NK-92 (cell line): ENCODE results near the gene TBRG4.
"Not testable (repeated sequence)": the region's sequence is repeated elsewhere in the genome, so short reads cannot be mapped to it uniquely, and the experiment has no call there.

Source experiments
- DNase-seq: peaks from one replicate; lab custom pipeline; 2025; ENCODE audit not compliant: unreplicated experiment; lab: John Stamatoyannopoulos, UW

TBRG4 gene

DNA sequence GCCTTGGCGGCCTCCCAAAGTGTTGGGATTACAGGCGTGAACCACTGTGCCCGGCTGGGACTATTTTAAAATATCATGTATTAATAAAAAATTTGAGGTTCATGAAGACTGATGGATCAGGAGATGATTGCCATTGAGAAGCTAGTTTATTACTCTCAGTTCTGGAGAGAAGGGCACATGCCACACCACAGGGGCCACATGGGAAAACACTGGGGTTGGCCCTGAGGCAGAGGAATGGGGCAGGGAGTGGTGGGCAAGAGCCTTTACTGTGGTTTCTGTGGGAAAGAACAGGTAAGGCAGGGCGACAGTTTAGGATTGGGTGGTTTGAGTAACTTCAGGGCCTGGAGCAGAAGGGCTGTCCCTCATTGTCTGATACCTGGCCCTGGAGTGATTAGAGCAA is 6.8 kb upstream of the TBRG4 start:
- DNase-seq, result no peak

DNA sequence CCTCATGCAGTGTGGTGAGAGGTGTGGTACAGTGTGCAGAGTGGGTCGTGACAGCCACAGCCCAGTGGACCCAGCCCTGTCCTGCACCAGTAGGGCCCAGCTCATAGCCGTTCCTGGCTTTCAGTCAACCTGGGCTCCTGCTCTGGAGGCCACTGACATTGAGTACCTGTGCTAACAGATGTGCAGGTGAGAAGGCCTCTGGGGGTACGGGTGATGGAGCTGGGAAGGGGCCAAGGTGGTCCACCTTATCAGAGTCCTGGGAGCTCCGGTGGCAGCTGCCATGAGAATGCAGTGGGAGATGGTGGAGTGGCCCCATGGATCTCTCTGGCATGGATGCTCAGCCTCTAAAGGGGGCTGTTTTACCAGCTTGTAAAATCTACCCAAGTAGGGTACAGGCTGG is 6.1 kb upstream of the TBRG4 start:
- DNase-seq, result no peak

DNA sequence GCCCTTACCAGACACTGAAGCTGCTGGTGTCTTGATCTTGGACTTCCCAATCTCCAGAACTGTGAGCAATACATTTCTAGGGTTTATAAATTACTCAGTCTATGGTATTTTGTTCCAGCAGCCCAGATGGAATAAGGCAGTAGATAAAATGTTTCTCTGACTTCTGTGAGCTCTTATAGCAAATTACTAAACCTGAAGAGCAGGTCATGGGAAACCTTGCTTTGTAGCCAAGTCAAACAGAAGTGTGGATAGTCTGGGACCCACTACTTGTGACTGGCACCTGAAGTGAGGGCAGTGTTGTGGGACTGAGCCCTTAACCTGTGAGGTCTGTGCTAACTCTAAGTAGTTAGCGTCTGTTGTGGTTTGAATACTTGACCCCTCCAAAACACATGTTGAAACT is 4.6 kb upstream of the TBRG4 start:
- DNase-seq, result no peak

DNA sequence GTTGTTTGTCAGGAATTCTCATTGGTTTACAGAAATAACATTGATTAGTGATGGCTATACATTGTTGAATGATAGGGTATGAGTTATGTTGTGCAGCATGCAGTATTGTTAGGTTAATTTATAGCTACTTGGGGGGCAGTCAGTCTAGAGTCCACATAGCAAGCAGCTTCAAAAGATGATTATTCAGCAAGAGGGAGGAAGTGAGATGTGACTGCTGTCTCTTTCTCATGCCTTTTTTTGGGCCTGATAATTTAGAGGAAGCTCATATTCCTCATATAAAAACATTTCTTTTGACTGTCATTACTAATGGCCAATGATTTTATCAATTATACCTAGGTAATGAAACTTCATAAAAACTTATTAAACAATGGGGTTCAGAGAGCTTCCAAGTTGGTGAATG is 3.4 kb upstream of the TBRG4 start:
- DNase-seq, result no peak

DNA sequence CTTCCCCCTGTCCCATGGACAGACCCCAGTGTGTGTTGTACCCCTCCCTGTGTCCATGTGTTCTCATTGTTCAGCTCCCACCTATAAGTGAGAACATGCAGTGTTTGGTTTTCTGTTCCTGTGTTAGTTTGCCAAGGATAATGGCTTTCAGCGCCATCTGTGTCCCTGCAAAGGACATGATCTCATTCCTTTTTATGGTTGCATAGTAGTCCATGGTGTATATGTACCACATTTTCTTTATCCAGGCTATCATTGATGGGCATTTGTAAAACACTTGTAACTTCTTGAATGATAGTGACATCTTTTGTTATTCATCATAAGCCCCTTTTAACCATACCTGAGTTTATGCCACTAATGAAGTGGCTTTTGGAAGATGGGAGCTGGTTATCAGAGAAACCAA is 2.8 kb upstream of the TBRG4 start:
- DNase-seq, result not testable (repeated sequence)

DNA sequence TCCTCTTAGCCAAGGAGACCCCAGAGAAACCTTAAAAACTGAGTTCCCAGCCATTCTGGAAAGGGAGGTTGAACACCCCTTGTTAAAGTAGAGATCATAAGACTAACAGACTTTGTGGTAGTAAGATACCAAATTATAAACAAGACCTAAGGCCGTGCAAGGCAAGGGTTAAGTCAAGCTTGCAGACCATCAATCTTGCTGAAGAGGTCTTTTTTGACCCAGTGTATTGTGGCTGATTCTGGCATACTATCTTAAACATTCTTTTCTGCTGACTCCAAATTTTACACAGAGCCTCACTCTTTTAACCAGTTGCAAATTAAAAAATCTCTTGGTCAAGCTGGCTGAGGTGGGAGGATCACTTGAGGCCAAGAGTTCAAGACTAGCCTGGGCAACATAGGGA is 1.2 kb upstream of the TBRG4 start:
- DNase-seq, result no peak

DNA sequence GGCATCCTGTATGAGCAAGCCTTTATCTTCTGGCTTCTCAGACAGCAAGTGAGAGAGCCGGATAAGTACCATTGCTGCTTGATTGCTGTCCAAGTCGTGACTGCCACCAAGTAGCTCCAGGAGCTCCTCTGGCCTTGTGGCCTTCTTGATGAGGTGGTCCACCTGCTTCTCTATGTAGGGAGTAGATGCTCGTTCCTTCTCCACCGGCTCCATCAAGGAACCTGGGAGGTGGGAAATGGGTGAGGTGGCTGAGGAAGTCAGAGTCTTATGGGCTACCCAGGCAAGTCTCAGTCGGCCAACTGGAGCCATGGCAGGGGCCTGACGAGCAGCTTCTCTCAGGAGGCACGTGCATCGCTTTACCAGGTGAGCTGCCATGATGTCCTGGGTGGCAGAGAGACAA is 2.6 kb downstream of the TBRG4 start:
- DNase-seq, result no peak

DNA sequence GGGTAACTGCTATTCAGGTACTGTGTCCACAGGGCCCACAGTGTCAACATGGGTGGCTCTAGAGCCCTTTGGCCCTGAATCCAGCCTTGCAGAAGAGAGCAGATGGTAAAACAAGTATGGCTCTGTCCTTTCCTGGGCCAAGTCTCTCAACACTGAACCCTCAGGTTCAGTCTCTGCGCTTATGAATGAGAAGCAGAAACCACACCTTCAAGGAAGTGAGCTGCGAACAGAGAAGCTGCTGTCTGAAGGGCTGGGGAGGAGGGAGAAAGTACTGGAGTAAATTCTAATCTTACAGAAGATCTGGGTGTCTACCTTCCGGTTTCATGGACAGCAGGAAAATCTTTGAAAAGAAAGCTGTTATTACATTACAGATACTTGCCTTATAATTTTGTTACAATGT is 4.1 kb downstream of the TBRG4 start:
- DNase-seq, result no peak

DNA sequence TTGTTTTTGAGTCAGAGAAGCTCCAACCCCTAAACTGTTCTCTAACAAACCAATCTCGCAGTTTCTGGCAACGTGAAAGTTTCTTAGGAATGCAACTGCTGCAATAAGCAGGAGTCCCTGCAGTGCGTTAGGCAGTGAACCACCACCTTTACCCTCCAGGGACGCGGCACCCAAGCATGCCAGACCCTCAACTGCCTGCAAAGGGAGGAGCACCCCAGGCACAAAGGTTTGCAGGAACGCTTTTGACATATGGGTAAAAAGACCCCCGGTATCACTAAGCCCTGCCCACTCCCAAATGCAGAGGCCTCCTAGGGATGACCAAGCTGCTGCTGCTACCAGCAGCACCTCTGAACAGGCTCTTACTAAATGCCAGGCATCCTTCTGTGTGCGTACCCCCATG is 4.7 kb downstream of the TBRG4 start:
- no peak for DNase-seq

DNA sequence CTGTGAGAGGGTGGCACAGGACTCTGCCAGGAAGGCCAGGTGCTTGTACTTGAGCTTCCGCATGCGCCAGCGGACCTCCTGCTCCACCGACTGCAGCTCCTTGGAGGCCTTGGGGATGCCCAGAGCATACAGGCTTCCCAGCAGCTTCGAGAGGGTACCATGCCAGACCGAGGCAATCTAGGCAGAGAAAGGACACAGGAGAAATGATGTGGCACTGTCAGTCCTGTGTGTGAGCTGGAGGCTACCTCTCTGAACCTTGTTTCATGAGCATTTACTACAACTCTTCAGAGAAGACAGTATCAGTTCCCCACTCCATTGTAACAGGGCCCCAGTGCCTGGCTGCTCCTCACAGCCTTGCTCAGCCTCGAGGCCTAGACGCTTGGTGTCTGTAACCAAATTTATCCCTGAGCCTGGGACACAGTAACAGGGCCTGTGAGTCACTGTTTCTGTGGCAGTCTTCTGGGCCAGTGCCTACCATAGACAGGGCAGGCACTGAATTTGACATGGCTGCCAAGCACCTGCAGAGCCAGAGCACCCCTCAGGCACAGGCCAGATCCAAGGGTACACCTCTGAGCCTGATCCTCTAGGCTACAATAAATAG is 5.8 kb downstream of the TBRG4 start:
- DNase-seq, result no peak

DNA sequence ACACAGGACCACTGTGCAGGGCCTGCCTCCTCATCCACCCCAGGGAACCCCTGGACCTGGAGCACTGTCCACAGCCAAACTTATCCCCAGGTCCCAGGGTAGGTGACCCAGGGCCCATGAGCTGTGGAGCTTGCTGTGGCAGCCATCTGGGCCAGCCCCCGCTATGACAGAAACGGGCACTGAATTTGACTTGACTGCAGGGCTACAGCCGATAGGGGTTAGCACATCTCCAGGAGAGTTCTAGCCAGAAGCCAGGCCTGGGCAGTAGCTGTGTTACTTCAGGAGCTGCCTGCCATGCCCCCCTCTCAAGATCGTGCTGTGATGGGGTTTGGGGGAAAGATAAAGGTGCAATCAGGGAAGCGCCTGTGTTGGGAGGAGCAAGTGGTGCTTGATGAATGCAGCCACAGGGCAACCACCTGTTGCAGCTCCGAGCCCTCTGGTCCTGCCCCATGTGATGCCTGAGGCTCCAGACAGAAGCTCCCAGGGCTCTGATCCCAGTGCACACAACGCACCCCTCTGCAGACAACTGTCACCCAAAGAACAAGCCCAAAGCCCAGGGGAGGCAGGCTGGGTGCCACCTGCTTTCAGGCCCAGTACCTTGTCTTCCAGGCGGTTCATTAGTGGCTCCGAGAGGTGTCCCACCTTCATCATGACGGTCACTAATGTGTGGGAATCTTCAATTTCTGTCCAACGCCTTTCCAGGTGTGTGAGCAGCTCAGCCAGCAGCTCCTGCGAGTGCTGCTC is 6.5 kb downstream of the TBRG4 start:
- no peak for DNase-seq

DNA sequence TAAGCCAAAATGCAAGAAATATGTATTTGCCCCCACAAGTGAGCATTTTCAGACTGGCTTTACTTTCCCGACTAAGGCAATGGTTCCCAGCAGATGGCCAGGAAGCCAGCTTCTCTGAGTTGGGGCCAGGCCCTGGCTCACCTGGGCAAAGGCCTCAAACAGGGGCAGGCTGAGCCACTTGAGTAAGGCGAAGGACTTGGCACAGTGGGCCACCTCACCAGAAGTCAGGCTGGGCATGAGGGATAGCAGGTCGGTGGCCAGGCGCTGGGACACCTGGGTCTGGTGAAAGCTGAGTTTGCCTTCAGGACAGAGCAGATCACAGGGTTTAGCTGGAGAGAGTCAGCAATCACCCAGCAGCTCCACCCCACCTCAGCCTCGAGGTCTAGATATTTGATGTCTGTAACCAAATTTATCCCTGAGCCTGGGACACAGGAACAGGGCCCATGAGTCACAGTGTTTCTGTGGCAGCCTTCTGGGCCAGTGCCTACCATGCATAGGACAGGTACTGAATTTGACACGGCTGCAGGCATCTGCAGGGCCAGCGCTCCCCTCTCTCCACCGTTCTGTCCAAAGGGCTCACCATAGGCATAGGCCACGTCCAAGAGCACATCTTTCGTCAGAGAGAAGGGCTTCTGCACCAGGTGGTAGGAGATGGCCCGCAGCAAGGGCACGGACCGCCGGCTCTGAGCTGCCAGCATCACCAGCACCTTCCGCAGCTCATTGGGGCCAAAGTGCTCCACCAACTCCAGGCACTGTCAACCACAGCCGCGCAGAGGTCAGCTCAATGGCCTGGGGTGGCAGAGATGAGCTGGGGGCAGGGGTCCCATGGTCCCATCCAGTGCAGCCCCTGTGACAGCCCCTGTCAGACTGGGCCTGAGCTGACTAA is 7.3 kb downstream of the TBRG4 start:
- no peak for DNase-seq

DNA sequence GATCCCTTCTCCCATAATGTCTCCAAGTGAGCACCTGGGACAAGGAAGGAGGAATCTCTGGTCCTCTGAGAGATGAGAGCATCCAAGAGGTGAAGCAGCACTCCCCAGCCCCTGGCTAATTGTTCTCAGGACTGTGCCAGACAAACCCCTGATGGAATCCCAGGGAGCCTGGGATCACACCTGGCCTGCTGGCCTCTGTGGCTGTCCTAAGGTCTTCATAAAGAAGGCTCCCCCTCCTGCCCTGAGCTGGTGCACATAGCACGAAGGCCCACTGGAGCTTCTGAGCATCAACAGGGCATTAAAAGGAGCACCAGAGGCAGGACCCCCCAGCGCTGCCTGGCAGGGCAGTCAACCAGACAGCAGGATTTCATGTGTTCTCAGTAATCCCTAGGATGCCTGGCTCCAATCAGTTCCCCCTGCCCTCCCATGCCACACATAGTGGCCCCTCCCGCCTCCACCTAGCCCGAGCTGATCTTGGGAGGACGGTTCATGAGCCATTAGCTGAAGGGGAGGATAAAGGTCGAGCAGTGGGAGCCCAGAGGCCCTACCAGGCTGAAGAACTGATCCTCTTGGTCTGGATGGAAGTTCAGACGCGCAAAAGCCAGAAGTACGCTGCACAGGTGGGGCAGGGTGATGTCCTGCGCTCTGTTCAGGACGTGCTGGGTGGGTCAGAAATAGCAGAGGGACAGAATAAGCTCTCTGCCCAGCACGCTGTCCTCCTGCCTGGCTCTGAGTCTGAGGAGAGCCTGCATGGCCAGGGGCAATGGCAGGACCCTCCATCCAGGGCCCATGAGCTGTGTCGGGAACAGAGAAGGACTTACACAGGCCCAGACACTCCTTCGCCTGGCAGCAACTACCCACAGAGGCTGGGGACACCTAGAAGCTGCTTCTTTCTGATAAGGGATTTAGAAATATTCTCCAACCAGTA is 8.4 kb downstream of the TBRG4 start:
- DNase-seq, result no peak

DNA sequence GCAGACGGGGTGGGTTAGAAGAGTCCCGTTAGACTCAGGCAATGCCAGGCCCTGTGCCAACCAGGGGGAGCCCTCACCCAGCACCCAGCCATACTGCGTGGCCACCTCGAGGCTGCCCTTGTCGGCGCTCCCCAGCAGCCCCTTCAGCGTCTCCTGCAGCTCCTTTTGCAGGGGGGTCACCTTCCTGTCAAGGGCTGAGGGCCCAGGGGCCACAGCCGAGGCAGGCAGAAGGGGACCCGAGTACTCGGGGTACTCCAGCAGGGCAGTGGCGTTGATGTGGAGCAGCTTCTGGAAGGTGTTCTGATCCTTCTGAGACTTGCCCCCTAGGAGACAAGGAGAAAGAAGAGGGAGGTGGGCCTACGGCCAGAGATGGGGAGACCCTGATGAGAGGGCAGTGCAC is 9.7 kb downstream of the TBRG4 start:
- no peak for DNase-seq

DNA sequence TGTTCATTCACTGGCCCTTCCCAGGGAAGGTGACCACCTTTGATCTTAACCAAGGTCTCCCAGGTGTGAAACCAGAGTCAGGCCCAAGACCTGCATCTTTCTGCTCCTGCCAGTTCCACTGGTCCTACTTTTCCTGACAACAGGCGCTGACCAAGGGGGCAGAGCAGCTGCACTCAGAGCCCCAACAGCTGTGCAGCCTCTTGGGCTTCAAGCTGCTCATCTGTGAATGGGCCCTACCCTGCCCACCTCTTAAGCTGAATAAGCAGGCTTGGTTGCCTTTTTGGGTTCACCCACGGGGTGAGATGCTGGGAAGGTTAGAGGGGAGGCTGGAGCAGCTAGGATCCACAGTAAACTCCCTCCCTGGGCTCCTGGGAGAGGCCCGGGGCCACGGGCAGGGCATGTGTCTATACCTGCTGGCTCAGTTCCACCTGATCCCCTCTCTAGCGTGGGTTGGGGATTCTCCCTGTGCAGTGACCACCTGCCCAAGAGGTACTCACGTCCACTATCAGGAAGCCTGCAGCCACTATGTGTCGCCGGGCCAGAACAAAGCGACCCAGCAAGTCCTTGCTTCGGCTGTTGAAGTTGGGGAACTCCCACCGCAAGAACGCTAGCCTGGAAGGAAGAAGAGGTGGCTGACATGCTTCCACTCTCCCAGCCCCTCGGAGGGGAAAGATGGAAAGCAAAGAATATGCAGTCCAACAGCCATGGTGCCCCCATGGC is 10.6 kb downstream of the TBRG4 start:
- no peak for DNase-seq

DNA sequence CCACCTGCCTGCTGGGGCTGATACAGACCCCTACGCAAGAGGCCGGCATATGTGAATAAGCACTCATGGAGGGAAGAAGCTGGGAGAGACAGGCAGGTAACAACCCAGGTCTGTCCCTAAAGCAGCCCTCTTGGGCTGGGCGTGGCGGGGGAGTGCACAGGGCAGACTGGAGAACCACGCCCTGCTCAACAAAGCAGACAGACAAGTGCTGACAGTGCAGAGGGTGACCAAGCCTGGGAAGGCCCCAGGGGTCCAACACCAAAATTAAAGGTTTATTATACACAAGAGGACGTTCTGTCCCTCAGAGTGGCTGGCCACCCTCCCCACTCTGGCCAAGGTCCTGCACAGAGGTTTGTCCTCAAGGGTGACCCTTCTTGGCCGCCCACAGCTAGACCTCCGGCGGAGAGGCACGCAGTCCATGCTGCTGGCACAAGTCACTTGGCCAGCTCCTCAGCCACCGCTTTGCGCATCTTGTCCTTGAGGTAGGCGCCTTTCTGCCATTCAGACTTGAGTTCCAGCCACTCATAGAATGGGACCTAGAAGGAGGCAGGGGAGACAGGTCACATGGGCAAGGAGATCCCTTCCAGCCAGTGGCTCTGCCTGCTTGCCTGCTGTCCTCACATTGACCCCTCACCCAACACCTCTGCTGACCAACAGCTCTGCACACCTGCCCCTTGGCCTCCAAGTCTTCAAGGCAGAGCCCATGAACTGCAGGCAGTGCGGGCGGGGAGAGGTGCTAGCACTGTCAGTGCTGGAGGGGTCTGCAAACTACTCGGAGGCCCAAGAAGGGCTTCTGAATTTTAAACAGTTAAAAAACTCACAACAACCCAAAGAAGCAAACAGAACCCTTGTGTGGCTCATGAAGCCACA is 11.4 kb downstream of the TBRG4 start:
- DNase-seq, result no peak

DNA sequence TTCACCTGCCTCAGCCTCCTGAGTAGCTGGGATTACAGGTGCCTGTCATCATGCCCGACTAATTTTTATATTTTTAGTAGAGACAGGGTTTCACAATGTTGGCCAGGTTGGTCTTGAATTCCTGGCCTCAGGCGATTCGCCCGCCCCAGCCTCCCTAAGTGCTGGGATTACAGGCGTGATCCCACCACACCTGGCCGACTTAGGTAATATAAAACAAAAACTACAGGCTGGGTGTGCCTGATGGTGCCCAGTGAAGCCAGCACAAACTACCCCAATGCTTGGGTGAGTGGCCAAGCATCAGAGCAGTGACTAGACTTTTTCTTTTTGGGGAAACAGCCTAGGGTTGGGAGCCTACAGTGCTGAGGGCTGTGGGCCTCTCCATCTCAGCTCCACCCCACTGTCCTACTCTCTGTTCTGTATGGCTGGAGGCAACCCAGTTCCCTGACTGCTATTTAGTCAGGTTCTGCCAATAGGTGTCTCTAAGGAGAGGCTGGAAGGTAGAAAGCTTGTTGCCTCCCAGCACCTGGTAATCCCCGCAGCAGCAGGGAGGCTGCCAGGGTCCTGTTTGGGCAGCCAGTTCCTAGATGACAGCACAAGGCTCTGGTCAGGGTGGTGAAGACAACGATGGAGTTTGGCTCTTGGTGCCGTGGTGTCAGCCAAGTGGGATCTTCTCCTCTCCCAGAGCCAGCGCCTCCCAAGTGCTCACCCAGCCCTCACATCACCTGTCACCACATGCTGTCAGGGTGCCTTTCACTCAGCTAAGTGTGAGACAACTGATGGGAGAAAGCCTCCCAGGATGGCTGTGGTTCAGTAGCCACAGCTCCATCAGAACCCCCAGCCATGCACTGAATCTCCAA is 12.3 kb downstream of the TBRG4 start:
- DNase-seq, result no peak

DNA sequence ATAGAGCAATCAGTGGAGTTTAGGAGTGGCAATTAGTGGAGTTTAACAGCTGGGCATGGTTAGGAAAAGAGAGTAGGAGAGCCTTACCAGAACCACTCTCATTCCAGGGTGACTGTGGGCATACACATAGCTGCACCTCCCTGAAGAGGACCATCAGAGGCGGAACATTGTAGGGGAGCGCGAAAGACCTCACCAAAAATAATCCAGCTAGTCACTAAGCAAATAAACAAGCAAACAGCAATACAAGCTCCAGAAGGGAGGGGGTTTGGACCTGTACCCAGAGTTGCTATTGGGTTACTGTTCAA is 18.6 kb downstream of the TBRG4 start:
- no peak for DNase-seq
